Stimulated activated naive CD8-positive, alpha-beta T cell treated with anti-CD3 and anti-CD28 coated beads, Interleukin-15, amount 100 ng/mL, for 72 hours (primary cell): Measurements from ENCODE around the gene ZNF124.
"Not testable (repeated sequence)": the region's sequence is repeated elsewhere in the genome, so short reads cannot be mapped to it uniquely, and the experiment has no call there.

Source experiments
- ATAC-seq: fragments of 150-1000 bp; cut with Tn5 transposase; 2 replicates; pipeline ENCODE4 v1.10.0; 2021; ENCODE audit warnings: mild to moderate bottlenecking, moderate library complexity
- DNase-seq, 2 donors: peaks; one replicate each; pipeline ENCODE4 v3.0.0; 2021 to 2022
- H3K27ac Mint-ChIP-seq, 2 donors: one replicate each; pipeline ENCODE4 v1.8.0; 2022; ENCODE audit warnings: mild to moderate bottlenecking in 2 of 2, mixed read lengths in 2 of 2, moderate library complexity in 2 of 2
- H3K27me3 Mint-ChIP-seq: one replicate; pipeline ENCODE4 v1.8.0; 2022; ENCODE audit warnings: mixed read lengths
- H3K4me1 Mint-ChIP-seq: one replicate; pipeline ENCODE4 v1.8.0; 2022; ENCODE audit warnings: mild to moderate bottlenecking, mixed read lengths
- H3K4me3 Mint-ChIP-seq, 2 donors: one replicate each; pipeline ENCODE4 v1.8.0; 2022; ENCODE audit warnings: mild to moderate bottlenecking in 2 of 2, mixed read lengths in 2 of 2, moderate library complexity in 1 of 2
- H3K9me3 Mint-ChIP-seq, 2 donors: one replicate each; pipeline ENCODE4 v1.8.0; 2022; ENCODE audit warnings: mixed read lengths in 2 of 2

Gene ZNF124

DNA sequence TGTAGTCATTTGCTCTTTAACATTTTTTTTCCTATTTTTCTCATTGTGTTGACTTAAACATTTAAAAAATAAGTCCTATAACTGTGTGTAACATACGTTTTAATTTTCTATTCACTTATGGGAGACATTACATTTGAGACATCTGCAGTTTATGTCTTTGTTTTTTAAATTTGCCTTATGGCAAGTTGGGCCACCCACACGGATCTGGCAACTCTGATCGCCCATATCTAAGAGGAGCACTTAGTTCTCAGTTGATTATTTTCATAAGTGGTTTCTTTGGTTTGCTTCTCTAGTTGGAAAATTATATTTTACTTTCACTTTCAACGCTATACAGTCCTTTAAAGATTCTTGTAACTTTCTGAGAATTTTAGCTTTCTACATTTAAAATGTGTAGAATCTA is 13.8 kb upstream of the ZNF124 start:
- Mint-ChIP-seq H3K27me3 (no peaks in the 10 kb centered on the region), H3K4me3 (no peak overlapping the region), H3K9me3 (peaks cover 17 to 49% of the 10 kb centered on the region in 2 donors), H3K4me1 (no peaks in the 10 kb centered on the region), H3K27ac (no peak overlapping the region)
- DNase-seq (no peak), ATAC-seq (no peak)

DNA sequence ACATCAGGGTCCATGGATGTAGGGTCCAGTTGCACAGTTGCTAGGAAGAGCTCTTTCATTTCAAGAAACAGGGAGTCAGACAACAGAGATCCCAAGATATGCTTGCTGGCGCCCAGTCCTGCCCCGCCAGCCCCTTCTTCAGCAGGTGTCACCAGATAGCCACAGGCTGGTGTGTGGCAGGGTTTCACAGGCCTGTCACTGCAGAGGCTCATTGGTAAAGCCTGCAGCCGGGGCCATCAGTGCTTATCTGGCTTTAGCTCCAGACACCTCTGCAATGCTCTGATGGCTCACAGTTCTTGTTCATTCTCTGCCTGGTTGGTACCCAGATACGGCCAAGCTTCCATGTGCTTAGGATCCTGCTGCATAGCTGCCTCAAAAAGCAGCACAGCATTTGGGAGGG is 12.4 kb upstream of the ZNF124 start:
- H3K27me3 Mint-ChIP-seq: peaks cover 2% of the 10 kb centered on the region

DNA sequence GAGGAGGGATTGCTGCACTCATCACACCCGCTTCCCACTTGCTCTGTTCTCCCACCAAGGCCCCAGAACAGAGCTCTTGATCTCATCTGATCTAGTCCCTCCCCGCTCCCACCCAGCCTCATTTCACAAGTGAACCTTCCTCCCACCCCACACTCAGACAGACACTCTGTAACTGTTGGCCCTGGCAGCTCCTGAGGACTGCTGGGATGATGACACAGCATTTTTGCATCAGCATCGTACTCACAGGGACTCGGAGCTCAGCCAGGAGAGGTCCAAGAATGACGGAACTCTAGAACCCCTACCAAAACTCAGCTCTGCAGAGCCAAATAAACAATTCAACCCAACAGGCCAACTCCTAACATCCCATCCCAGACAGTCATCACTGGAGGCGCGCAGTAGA is 11.2 kb upstream of the ZNF124 start:
- Mint-ChIP-seq H3K4me1 (no peaks in the 10 kb centered on the region), H3K4me3 (no peak overlapping the region), H3K27me3 (peaks cover 5% of the 10 kb centered on the region), H3K27ac (no peak overlapping the region), H3K9me3 (peaks cover 13 to 56% of the 10 kb centered on the region in 2 donors)
- ATAC-seq (no peak), DNase-seq (no peak)

More for the DNA sequence above, 12.4 kb upstream of the ZNF124 start:
- H3K9me3 Mint-ChIP-seq: peaks cover 9 to 53% of the 10 kb centered on the region in 2 donors
- no peak overlapping the region for H3K4me3 Mint-ChIP-seq
- H3K27ac Mint-ChIP-seq: no peak overlapping the region
- no peak for DNase-seq
- no peak for ATAC-seq
- H3K4me1 Mint-ChIP-seq: no peaks in the 10 kb centered on the region

DNA sequence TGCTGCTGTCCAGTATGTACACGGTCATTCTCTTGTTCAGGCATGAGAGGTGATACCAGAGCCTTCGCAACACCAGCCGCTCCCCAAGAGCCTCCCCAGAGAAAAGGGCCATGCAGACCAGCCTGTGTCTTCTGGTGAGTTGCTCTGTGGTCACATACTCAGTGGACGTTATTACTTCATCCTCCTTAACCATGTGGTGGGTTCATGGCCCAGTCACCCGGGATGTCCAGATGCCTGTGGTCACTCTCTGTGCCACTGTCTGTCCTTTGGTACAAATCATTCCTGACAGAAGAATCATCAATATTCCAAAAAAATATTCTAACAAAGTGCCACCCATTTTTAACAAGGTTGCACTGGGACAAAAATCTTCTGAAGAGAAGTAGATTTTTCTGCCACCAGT is 8.8 kb upstream of the ZNF124 start:
- DNase-seq (no peak), ATAC-seq (no peak)
- Mint-ChIP-seq H3K4me3 (no peak overlapping the region), H3K27ac (no peak overlapping the region), H3K4me1 (no peaks in the 10 kb centered on the region), H3K9me3 (peaks cover 13 to 45% of the 10 kb centered on the region in 2 donors), H3K27me3 (peaks cover 5% of the 10 kb centered on the region)

DNA sequence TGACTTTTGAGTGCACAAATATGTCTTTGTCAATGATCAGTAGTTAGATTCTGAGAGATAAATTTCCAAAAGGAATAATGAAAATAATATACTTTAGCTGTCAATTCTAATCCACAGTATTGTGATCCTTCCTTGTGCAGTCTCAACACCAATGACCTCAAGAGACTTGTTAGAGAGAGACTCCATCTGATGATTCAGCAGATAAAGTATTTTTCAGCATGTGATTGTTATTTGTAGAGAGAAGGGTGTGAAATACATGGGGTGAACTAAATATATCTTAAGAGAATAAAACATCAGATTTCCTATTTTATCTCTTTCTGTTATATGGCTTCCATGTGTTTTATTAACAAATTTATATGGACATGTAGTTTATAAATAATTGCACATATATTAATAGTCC is 5.9 kb upstream of the ZNF124 start:
- H3K27ac Mint-ChIP-seq: no peak overlapping the region
- peaks cover 1% of the 10 kb centered on the region for H3K4me1 Mint-ChIP-seq
- H3K9me3 Mint-ChIP-seq: peaks cover 7 to 17% of the 10 kb centered on the region in 2 donors
- ATAC-seq (no peak), DNase-seq (no peak)
- peaks cover 5% of the 10 kb centered on the region for H3K27me3 Mint-ChIP-seq
- no peak overlapping the region for H3K4me3 Mint-ChIP-seq

DNA sequence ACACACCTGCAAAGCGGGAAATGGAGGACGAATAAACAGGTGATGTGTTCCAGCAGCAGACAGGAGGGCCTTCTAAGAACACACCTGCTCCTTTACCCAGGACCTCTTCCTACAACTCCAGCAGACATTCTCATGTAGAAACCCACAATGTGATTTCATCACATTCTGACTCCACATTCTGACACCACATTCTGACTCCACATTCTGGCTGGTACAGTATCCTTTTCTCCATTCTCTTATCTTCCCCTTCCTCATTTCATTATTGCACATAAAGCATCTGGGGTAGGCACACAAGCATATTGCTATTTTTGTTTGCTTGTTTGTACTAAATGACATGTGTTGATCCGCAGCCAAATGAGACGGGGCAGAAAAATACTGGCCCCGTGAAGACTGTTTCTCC is 3.6 kb upstream of the ZNF124 start:
- peaks cover 8 to 16% of the 10 kb centered on the region in 2 donors for H3K9me3 Mint-ChIP-seq
- no peak overlapping the region for H3K27ac Mint-ChIP-seq
- no peak for ATAC-seq

DNA sequence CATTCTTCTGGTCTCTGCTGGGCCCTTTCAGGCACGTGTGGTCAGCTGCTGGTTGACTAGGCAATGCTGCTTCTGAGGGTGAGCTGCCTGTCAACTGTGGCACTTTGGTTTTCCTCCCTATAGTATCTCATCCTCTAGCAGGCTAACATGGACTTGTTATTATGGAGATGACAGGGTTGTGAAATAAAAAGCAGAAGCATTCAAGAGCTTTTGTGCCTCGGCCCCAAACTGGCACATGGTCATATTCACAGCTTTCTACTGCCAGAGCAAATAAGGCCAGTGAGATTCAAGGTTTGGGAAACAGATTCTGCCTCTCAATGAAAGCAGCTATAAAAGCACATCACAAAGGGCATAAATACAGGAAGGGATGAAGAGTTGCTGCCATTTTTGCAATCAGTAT is 1.6 kb upstream of the ZNF124 start:
- Mint-ChIP-seq H3K4me3 (no peak overlapping the region), H3K27me3 (no peaks in the 10 kb centered on the region), H3K4me1 (peaks cover 18% of the 10 kb centered on the region), H3K27ac (no peak overlapping the region), H3K9me3 (peaks cover 6 to 7% of the 10 kb centered on the region in 2 donors)
- DNase-seq (no peak), ATAC-seq (no peak)

More for the DNA sequence above, 3.6 kb upstream of the ZNF124 start:
- no peak overlapping the region for H3K4me3 Mint-ChIP-seq
- peaks cover 8% of the 10 kb centered on the region for H3K4me1 Mint-ChIP-seq
- no peak for DNase-seq
- peaks cover 5% of the 10 kb centered on the region for H3K27me3 Mint-ChIP-seq

DNA sequence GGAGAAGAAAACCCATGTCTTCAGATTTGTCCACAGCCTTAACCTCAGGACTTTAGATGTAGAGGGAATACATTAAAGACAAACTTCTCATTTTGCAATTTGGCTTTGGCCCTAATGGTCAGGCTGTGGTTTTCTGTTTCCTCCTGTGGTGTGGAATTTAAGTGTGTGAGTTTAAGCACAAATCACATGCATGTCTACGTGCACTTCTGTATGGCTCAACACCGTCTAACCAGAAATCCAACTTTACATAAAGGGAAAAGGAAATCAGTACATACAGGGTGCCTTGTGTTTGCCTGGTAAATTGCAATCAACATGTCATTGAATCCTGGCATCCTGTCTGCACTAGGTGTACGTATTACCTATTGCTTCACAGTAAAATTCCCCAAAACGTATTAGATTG is 1.2 kb upstream of the ZNF124 start:
- Mint-ChIP-seq H3K4me3 (no peak overlapping the region), H3K27me3 (no peaks in the 10 kb centered on the region), H3K9me3 (peaks cover 6 to 7% of the 10 kb centered on the region in 2 donors), H3K4me1 (peaks cover 18% of the 10 kb centered on the region), H3K27ac (no peak overlapping the region)
- DNase-seq: no peak
- ATAC-seq: no peak

DNA sequence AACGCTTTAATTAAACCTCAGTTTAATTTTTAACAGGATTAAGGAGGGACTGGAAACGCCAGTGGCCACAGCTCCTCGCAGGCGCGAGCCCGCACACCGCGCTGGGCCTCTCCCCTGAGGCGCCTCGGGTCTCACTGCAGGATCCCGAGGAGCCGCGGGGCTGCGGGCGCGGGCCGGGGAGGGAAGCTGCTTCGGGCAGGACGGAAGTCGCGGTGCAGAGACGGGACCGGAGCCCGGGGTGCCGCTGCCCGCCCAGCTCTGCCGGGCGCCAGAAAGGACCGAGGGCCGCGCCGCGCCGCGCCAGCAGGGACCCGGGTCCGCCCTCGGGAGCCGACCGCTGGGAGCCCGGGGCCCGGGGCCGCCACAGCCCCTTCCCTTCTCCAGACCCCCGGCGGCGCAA is 377 bp downstream of the ZNF124 start:
- Mint-ChIP-seq H3K4me1 (peaks cover 30% of the 10 kb centered on the region), H3K9me3 (peaks cover 17 to 20% of the 10 kb centered on the region in 2 donors)
- ATAC-seq: peak; percentile 85
- not testable (repeated sequence) for DNase-seq, H3K27me3 Mint-ChIP-seq, H3K27ac Mint-ChIP-seq, H3K4me3 Mint-ChIP-seq

DNA sequence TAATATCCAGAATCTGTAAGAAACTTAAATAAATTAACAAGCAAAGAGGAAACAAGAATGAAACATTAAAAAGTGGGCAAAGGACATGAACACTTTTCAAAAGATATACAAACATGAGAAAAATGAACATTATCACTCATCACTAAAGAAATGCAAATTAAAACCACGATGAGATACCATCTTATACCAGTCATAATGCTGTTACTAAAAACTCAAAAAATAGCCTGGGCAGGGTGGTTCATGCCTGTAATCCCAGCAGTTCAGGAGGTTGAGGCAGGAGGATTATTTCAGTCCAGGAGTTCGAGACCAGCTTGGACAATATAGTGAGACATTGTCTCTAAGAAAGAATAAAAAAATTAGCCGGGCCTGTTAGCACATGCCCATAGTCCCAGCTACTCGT is 6.1 kb downstream of the ZNF124 start:
- H3K9me3 Mint-ChIP-seq: peaks cover 56 to 68% of the 10 kb centered on the region in 2 donors
- no peak overlapping the region for H3K27ac Mint-ChIP-seq
- ATAC-seq: peak; percentile 57
- no peak for DNase-seq
- no peaks in the 10 kb centered on the region for H3K27me3 Mint-ChIP-seq
- H3K4me1 Mint-ChIP-seq: peaks cover 28% of the 10 kb centered on the region
- H3K4me3 Mint-ChIP-seq: no peak overlapping the region

DNA sequence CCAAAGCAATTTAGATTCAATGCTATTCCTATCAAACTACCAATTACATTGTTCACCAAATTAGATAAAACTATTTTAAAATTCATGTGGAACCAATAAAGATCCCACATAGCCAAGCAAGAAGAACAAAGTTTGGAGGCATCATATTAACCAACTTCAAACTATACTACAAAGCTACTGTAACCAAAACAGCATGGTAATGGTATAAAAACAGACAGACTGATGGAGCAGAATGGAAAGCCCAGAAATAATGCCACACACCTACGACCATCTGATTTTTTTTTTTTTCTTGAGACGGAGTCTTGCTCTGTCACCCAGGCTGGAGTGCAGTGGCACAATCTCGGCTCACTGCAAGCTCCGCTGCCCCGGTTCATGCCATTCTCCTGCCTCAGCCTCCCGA is 7.1 kb downstream of the ZNF124 start:
- Mint-ChIP-seq H3K27me3 (no peaks in the 10 kb centered on the region), H3K4me3 (no peak overlapping the region), H3K4me1 (peaks cover 23% of the 10 kb centered on the region), H3K27ac (no peak overlapping the region), H3K9me3 (peaks cover 54 to 70% of the 10 kb centered on the region in 2 donors)
- DNase-seq (no peak), ATAC-seq (no peak)

DNA sequence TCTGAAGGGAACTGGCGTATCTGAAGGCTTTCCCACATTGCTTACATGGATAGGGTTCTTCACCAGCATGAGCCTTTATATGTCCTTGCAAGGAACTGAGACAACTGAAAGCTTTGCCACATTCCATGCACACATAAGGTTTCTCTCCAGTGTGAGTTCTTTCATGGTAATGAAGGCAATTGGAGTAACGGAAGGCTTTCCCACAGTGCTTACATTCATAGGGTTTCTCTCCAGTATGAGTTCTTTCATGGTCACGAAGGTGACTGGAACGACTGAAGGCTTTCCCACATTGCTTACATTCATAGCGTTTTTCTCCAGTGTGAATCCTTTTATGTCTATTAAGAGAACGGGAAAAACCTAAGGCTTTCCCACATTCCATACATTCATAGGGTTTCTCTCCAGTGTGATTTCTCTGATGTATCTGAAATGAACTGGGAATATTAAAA is 15.0 kb downstream of the ZNF124 start:
- H3K4me3 Mint-ChIP-seq: no peak overlapping the region
- peaks cover 36 to 49% of the 10 kb centered on the region in 2 donors for H3K9me3 Mint-ChIP-seq
- no peak for ATAC-seq
- no peak for DNase-seq
- H3K27me3 Mint-ChIP-seq: no peaks in the 10 kb centered on the region
- H3K27ac Mint-ChIP-seq: no peak overlapping the region
- no peaks in the 10 kb centered on the region for H3K4me1 Mint-ChIP-seq

DNA sequence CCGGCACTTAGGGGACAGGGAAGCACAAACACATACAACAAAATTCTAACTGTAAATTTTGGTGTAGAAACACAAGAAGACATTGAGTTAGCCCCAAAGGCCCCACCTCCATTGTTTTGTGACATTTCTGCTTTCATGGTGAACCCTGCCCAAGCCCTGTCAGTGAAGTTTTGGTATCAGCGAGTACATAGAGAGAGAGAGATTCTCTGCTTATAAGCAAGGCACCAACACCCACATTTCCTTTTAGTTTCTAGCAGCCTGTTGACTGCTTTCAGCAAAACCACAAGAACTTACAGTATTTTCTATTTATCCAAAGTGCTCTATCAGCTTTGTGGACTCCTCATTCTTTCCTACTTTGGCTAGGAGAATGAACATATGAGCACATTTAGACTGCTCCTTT is 24.0 kb downstream of the ZNF124 start:
- Mint-ChIP-seq H3K27ac (no peak overlapping the region), H3K4me1 (no peaks in the 10 kb centered on the region), H3K27me3 (no peaks in the 10 kb centered on the region), H3K9me3 (peaks cover 39 to 40% of the 10 kb centered on the region in 2 donors), H3K4me3 (no peak overlapping the region)
- ATAC-seq (no peak), DNase-seq (no peak)

DNA sequence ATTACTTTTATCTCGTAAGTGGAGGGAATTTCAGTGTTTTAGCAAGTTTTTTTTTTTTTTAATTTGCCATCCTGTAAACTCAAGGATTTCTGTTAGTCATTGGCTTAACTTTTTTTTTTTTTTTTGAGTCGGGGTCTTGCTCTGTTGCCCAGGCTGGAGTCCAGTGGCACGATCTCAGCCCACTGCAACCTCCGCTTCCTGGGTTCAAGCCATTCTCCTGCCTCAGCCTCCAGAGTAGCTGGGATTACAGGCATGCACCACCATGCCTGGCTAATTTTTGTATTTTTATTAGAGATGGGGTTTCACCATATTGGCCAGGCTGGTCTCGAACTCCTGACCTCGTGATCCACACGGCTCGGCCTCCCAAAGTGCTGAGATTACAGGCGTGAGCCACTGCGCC is 24.7 kb downstream of the ZNF124 start:
- H3K27ac Mint-ChIP-seq, H3K27me3 Mint-ChIP-seq, DNase-seq, H3K4me1 Mint-ChIP-seq, ATAC-seq, H3K4me3 Mint-ChIP-seq: not testable (repeated sequence)
- H3K9me3 Mint-ChIP-seq: peaks cover 43 to 44% of the 10 kb centered on the region in 2 donors

DNA sequence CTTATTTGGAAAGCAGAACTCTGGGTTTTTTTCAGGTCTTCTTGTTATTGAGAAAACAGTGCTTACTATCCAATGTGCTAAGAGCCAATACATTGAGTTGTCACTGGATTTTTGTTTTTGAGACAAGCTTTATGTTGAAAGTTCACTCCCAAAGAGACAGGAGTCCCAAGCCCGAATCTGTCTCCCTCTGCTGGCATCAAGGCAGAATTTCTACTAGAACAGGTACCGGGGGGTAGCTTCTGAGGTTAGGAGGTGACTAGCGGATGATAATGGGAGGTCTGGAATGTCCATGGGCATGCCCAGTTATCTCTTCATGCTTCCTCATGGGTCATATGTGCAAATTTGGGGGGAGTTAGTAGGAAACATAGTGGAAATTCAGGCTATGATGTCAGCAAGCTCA is 25.1 kb downstream of the ZNF124 start:
- Mint-ChIP-seq H3K27ac (no peak overlapping the region), H3K9me3 (peaks cover 43 to 48% of the 10 kb centered on the region in 2 donors), H3K4me1 (no peaks in the 10 kb centered on the region), H3K27me3 (no peaks in the 10 kb centered on the region), H3K4me3 (no peak overlapping the region)
- ATAC-seq: no peak
- no peak for DNase-seq

DNA sequence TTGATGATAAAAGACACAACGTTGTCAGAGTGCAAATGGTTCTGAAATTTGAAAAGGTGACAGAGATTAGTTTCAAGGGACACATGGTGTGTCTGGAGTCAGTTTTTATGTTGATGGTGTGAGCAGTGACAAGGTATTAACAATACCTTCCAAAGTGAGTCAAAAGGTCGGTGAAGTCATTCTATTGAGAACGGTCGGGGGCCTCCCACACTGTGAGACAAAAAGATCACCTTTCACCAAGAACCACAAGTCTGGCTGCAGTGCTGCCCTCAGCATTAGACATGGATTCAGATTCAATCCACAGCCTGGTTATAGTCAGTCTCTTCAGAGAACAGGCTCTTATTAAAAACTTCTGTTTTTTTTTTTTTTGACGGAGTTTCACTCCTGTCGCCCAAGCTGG is 26.5 kb downstream of the ZNF124 start:
- Mint-ChIP-seq H3K27ac (no peak overlapping the region), H3K9me3 (peaks cover 46 to 55% of the 10 kb centered on the region in 2 donors), H3K4me3 (no peak overlapping the region), H3K27me3 (no peaks in the 10 kb centered on the region), H3K4me1 (no peaks in the 10 kb centered on the region)
- ATAC-seq (no peak), DNase-seq (no peak)

DNA sequence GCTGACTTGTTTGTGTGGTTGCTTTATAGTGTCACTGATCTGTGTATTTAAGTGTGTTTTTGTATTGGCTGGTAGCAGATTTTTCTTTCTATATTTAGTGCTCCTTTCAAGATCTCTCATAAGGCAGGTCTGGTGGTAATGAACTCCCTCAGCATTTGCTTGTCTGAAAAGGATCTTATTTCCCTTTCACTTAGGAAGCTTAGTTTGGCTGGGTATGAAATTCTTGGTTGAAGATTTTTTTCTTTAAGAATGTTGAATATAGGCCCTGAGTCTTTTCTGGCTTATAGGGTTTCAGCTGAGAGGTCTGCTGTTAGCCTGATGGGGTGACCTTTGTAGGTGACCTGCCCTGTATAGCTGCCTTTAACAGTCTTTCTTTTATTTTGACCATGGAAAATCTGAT is 32.3 kb downstream of the ZNF124 start:
- H3K4me3 Mint-ChIP-seq, H3K4me1 Mint-ChIP-seq, ATAC-seq, DNase-seq, H3K27ac Mint-ChIP-seq, H3K27me3 Mint-ChIP-seq: not testable (repeated sequence)
- peaks cover 69 to 84% of the 10 kb centered on the region in 2 donors for H3K9me3 Mint-ChIP-seq
